Measurements from ENCODE around the gene PTMS.

Gene PTMS

GRCh38 chr12:6765634-6766581, at the start of gene PTMS:
Gene PTMS (plus strand): TSS chr12:6766363. CDS start chr12:6766706, 343 bp downstream.
- no peak for TF ChIP-seq CTCF (IDR thresholded peaks at IDR 0.05; ENCODE audit: low read depth, low read length)
- DNase-seq (ENCODE audit: extremely low read depth, low read depth) = peak; percentile 91

- DNase-seq (ENCODE audit: extremely low read depth, low read depth) = no peak
- no peak for TF ChIP-seq CTCF (IDR thresholded peaks at IDR 0.05; ENCODE audit: low read depth, low read length)
These were observed 49.2 kb upstream of the PTMS start for GRCh38 chr12:6716874-6717437.

- no peak for TF ChIP-seq CTCF (IDR thresholded peaks at IDR 0.05; ENCODE audit: low read depth, low read length)
- DNase-seq (ENCODE audit: extremely low read depth, low read depth) = no peak
These were observed 43.3 kb upstream of the PTMS start for GRCh38 chr12:6722863-6723262.

- no peak for TF ChIP-seq CTCF (IDR thresholded peaks at IDR 0.05; ENCODE audit: low read depth, low read length)
- peak; percentile 91 for DNase-seq (ENCODE audit: extremely low read depth, low read depth)
These were observed 42.4 kb upstream of the PTMS start, which contains the start of gene COPS7A for GRCh38 chr12:6723607-6724408. Gene COPS7A (plus strand): TSS chr12:6724046. CDS start chr12:6724657, 611 bp downstream.

- DNase-seq (ENCODE audit: extremely low read depth, low read depth) = no peak
- TF ChIP-seq CTCF (IDR thresholded peaks at IDR 0.05; ENCODE audit: low read depth, low read length) = no peak
These were observed 41.8 kb upstream of the PTMS start for GRCh38 chr12:6724409-6724797.

GRCh38 chr12:6725350-6725749, 40.8 kb upstream of the PTMS start:
- DNase-seq (ENCODE audit: extremely low read depth, low read depth) = no peak
- no peak for TF ChIP-seq CTCF (IDR thresholded peaks at IDR 0.05; ENCODE audit: low read depth, low read length)

All from AG09319 (cell line).